Neural cell (in vitro differentiated cells): Measurements from ENCODE around the gene ANAPC7. TPM values are rescaled to one million over a fixed set of nuclear protein-coding genes. Genes with fewer than 3 reads are reported as not detected.
"Not testable (repeated sequence)": the region's sequence is repeated elsewhere in the genome, so short reads cannot be mapped to it uniquely, and the experiment has no call there.

ENCODE experiments used
- H2AFZ ChIP-seq: fragments of 200-600, 300-800 bp; sonication (generic), shearing (Covaris generic); 2 replicates; pipeline ENCODE4 v1.6.0; 2014; ENCODE audit warnings: low read depth, mild to moderate bottlenecking, antibody characterized with exemption, low read length, moderate library complexity
- H3F3A ChIP-seq: fragments of 200-600 bp; shearing (Covaris generic); 2 replicates; pipeline ENCODE4 v1.6.1; 2016; ENCODE audit warnings: mild to moderate bottlenecking, moderate library complexity, mixed read lengths, antibody characterized with exemption, low read length; ENCODE audit not compliant: insufficient read depth, poor library complexity, severe bottlenecking
- H3K27ac ChIP-seq: fragments of 200-600, 300-800 bp; sonication (generic), shearing (Covaris generic); 2 replicates; pipeline ENCODE4 v1.5.1; 2014; ENCODE audit warnings: mild to moderate bottlenecking, low read length, moderate library complexity
- H3K27me3 ChIP-seq: fragments of 300-800, 200-600 bp; sonication (generic), shearing (Covaris generic); 2 replicates; pipeline ENCODE4 v1.6.0; 2014; ENCODE audit warnings: mild to moderate bottlenecking, low read depth, low read length, moderate library complexity; ENCODE audit not compliant: insufficient read depth
- H3K36me3 ChIP-seq: fragments of 300-800, 200-600 bp; sonication (generic), shearing (Covaris generic); 2 replicates; pipeline ENCODE4 v1.5.1; 2014; ENCODE audit warnings: mild to moderate bottlenecking, antibody characterized with exemption, low read length, moderate library complexity; ENCODE audit not compliant: insufficient read depth
- H3K4me2 ChIP-seq: fragments of 300-800, 200-600 bp; sonication (generic), shearing (Covaris generic); 2 replicates; pipeline ENCODE4 v1.6.0; 2014; ENCODE audit warnings: mild to moderate bottlenecking, low read length
- H3K4me3 ChIP-seq: fragments of 300-800, 200-600 bp; sonication (generic), shearing (Covaris generic); 2 replicates; pipeline ENCODE4 v1.5.1; 2014; ENCODE audit warnings: mild to moderate bottlenecking, low read length, moderate library complexity
- H3K79me2 ChIP-seq: fragments of 200-600 bp; shearing (Covaris generic); replicated peaks from 2 replicates; pipeline ENCODE4 v1.6.0; 2014; ENCODE audit warnings: mild to moderate bottlenecking, low read length, moderate library complexity; ENCODE audit not compliant: insufficient read depth
- H3K9ac ChIP-seq: fragments of 300-800, 200-600 bp; sonication (generic), shearing (Covaris generic); 2 replicates; pipeline ENCODE4 v1.6.1; 2016; ENCODE audit warnings: mild to moderate bottlenecking, low read length, mixed read lengths
- H3K9me2 ChIP-seq: fragments of 200-600 bp; shearing (Covaris generic); 2 replicates; pipeline ENCODE4 v1.6.1; 2016; ENCODE audit warnings: mild to moderate bottlenecking, low read length, mixed read lengths; ENCODE audit not compliant: insufficient read depth
- H3K9me3 ChIP-seq: fragments of 200-600, 300-800 bp; sonication (generic), shearing (Covaris generic); 2 replicates; pipeline ENCODE4 v1.6.1; 2016; ENCODE audit warnings: mild to moderate bottlenecking, mixed run types, low read length, moderate library complexity, mixed read lengths
- H4K20me1 ChIP-seq: fragments of 200-600 bp; shearing (Covaris generic); 2 replicates; pipeline ENCODE4 v1.6.1; 2016; ENCODE audit warnings: mild to moderate bottlenecking, mixed run types; ENCODE audit not compliant: insufficient read depth
- EP300 ChIP-seq: fragments of 450-650 bp; conservative IDR thresholded peaks from 2 replicates; pipeline ENCODE4 v1.6.1; 2014; ENCODE audit warnings: antibody characterized with exemption, mild to moderate bottlenecking, moderate library complexity; ENCODE audit not compliant: poor library complexity, severe bottlenecking
- EZH2 ChIP-seq: fragments of 200-600, 300-800 bp; shearing (Covaris generic), sonication (generic); IDR thresholded peaks from 2 replicates; pipeline ENCODE4 v1.6.1; 2014; ENCODE audit warnings: antibody characterized with exemption, low read length, borderline replicate concordance, mild to moderate bottlenecking; ENCODE audit not compliant: insufficient read depth, poor library complexity, severe bottlenecking
- MXI1 ChIP-seq: fragments of 450-650 bp; conservative IDR thresholded peaks from 2 replicates; pipeline ENCODE4 v1.6.1; 2014; ENCODE audit warnings: antibody characterized with exemption, mild to moderate bottlenecking; ENCODE audit not compliant: poor library complexity, severe bottlenecking
- POLR2AphosphoS5 ChIP-seq: IDR thresholded peaks from 2 replicates; pipeline ENCODE4 v1.6.1; 2012
- RAD21 ChIP-seq: fragments of 450-650 bp; conservative IDR thresholded peaks from 2 replicates; pipeline ENCODE4 v1.6.1; 2014; ENCODE audit warnings: antibody characterized with exemption, mild to moderate bottlenecking, moderate library complexity
- SMC3 ChIP-seq: fragments of 450-650 bp; conservative IDR thresholded peaks from 2 replicates; pipeline ENCODE4 v1.6.1; 2014; ENCODE audit warnings: antibody characterized with exemption, mild to moderate bottlenecking, moderate library complexity; ENCODE audit not compliant: poor library complexity
- TAF1 ChIP-seq: IDR thresholded peaks from 2 replicates; pipeline ENCODE4 v1.6.1; 2012; ENCODE audit warnings: low read depth
- polyA plus RNA-seq: library from polyadenylated mRNA; depleted of rRNA; stranded (reverse); fragments of >200 nt; gene quantifications from 2 replicates; pipeline ENCODE4 v1.2.3, GENCODE V29; 2014
- TF ChIP-seq, protein P1 (sequence below): fragments of 450-650 bp; IDR thresholded peaks from 2 replicates; pipeline ENCODE4 v1.5.1; 2014; ENCODE audit warnings: antibody characterized with exemption, mild to moderate bottlenecking, moderate library complexity; ENCODE audit not compliant: poor library complexity, severe bottlenecking
- TF ChIP-seq, protein P2 (sequence below): IDR thresholded peaks from 2 replicates; pipeline ENCODE4 v1.6.1; 2012; ENCODE audit warnings: borderline replicate concordance

The ANAPC7 gene
- polyA plus RNA-seq, 1 donor from 2014 or later, result 92.8 TPM

DNA sequence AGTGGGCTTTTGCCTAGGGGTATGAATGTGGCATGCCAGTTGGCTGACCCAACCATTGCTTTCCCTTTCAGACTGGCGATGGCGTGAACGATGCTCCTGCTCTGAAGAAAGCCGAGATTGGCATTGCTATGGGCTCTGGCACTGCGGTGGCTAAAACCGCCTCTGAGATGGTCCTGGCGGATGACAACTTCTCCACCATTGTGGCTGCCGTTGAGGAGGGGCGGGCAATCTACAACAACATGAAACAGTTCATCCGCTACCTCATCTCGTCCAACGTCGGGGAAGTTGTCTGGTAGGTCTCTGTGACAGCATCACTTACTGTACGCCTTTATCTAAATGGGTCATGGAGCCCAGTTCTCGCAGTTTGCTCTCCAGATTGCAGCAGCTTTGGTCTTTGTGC is 61.4 kb downstream of the ANAPC7 start:
- Histone ChIP-seq H3K9ac (no peak overlapping the region), H3K9me3 (no peaks in the 10 kb centered on the region), H3K27me3 (no peaks in the 10 kb centered on the region), H3K27ac (no peak overlapping the region), H3K9me2 (no peaks in the 10 kb centered on the region), H3F3A (no peaks in the 10 kb centered on the region), H2AFZ (no peak overlapping the region), H3K79me2 (no peaks in the 10 kb centered on the region), H4K20me1 (no peaks in the 10 kb centered on the region), H3K36me3 (peaks cover 19% of the 10 kb centered on the region), H3K4me3 (no peak overlapping the region), H3K4me2 (no peak overlapping the region)
- no peak for TF ChIP-seq RAD21
- TF ChIP-seq, protein P1, sequence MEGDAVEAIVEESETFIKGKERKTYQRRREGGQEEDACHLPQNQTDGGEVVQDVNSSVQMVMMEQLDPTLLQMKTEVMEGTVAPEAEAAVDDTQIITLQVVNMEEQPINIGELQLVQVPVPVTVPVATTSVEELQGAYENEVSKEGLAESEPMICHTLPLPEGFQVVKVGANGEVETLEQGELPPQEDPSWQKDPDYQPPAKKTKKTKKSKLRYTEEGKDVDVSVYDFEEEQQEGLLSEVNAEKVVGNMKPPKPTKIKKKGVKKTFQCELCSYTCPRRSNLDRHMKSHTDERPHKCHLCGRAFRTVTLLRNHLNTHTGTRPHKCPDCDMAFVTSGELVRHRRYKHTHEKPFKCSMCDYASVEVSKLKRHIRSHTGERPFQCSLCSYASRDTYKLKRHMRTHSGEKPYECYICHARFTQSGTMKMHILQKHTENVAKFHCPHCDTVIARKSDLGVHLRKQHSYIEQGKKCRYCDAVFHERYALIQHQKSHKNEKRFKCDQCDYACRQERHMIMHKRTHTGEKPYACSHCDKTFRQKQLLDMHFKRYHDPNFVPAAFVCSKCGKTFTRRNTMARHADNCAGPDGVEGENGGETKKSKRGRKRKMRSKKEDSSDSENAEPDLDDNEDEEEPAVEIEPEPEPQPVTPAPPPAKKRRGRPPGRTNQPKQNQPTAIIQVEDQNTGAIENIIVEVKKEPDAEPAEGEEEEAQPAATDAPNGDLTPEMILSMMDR, result no peak
- TF ChIP-seq, protein P2, sequence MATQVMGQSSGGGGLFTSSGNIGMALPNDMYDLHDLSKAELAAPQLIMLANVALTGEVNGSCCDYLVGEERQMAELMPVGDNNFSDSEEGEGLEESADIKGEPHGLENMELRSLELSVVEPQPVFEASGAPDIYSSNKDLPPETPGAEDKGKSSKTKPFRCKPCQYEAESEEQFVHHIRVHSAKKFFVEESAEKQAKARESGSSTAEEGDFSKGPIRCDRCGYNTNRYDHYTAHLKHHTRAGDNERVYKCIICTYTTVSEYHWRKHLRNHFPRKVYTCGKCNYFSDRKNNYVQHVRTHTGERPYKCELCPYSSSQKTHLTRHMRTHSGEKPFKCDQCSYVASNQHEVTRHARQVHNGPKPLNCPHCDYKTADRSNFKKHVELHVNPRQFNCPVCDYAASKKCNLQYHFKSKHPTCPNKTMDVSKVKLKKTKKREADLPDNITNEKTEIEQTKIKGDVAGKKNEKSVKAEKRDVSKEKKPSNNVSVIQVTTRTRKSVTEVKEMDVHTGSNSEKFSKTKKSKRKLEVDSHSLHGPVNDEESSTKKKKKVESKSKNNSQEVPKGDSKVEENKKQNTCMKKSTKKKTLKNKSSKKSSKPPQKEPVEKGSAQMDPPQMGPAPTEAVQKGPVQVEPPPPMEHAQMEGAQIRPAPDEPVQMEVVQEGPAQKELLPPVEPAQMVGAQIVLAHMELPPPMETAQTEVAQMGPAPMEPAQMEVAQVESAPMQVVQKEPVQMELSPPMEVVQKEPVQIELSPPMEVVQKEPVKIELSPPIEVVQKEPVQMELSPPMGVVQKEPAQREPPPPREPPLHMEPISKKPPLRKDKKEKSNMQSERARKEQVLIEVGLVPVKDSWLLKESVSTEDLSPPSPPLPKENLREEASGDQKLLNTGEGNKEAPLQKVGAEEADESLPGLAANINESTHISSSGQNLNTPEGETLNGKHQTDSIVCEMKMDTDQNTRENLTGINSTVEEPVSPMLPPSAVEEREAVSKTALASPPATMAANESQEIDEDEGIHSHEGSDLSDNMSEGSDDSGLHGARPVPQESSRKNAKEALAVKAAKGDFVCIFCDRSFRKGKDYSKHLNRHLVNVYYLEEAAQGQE, result no peak
- TF ChIP-seq POLR2AphosphoS5, result no peak
- no peak for TF ChIP-seq EZH2
- TF ChIP-seq SMC3, result no peak
- no peak for TF ChIP-seq EP300
- TF ChIP-seq MXI1, result no peak
- no peak for TF ChIP-seq TAF1

DNA sequence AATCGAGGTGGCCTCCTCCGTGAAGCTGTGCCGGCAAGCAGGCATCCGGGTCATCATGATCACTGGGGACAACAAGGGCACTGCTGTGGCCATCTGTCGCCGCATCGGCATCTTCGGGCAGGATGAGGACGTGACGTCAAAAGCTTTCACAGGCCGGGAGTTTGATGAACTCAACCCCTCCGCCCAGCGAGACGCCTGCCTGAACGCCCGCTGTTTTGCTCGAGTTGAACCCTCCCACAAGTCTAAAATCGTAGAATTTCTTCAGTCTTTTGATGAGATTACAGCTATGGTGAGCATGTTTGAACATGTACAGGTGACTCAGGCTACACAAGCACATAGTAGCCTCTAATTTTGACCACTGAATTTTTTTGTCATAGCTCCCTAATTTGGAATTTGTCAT is 62.8 kb downstream of the ANAPC7 start:
- Histone ChIP-seq H3K27me3 (no peaks in the 10 kb centered on the region), H3K79me2 (no peaks in the 10 kb centered on the region), H3K36me3 (peaks cover 19% of the 10 kb centered on the region), H3F3A (no peaks in the 10 kb centered on the region), H3K9me2 (no peaks in the 10 kb centered on the region), H3K4me3 (no peak overlapping the region), H3K27ac (no peak overlapping the region), H3K9me3 (no peaks in the 10 kb centered on the region), H2AFZ (no peak overlapping the region), H4K20me1 (no peaks in the 10 kb centered on the region), H3K9ac (no peak overlapping the region), H3K4me2 (no peak overlapping the region)
- TF ChIP-seq SMC3, result no peak
- TF ChIP-seq EZH2, result no peak
- TF ChIP-seq, protein P1, result no peak
- TF ChIP-seq TAF1, result no peak
- no peak for TF ChIP-seq EP300
- no peak for TF ChIP-seq MXI1
- TF ChIP-seq, protein P2, result no peak
- TF ChIP-seq POLR2AphosphoS5, result no peak
- TF ChIP-seq RAD21, result no peak

DNA sequence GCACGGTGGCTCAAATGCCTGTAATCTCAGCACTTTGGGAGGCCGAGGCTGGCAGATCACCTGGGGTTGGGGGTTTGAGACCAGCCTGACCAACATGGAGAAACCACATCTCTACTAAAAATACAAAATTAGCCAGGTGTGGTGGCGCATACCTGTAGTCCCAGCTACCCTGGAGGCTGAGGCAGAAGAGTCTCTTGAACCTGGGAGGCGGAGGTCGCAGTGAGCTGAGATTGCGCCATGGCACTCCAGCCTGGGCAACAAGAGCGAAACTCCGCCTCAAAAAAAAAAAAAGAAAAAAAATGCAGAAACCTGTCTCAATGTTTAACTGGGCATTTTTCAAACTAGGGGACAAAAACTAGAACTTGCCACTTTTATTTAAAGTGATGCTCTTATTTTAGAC is 63.2 kb downstream of the ANAPC7 start:
- H3K9me2 ChIP-seq, H3K4me2 ChIP-seq, H4K20me1 ChIP-seq, H3K79me2 ChIP-seq, H3K4me3 ChIP-seq, H3K9me3 ChIP-seq, H2AFZ ChIP-seq, H3K9ac ChIP-seq, H3K27ac ChIP-seq, H3K27me3 ChIP-seq, H3F3A ChIP-seq: not testable (repeated sequence)
- peaks cover 19% of the 10 kb centered on the region for H3K36me3 ChIP-seq
